ENCODE data around the gene ZSCAN12. TPM values are rescaled to one million over a fixed set of nuclear protein-coding genes. Genes with fewer than 3 reads are reported as not detected.

Gene ZSCAN12
- total RNA-seq, 2 experiments from 2014 or later, result 6.9 to 7.6 TPM

DNA sequence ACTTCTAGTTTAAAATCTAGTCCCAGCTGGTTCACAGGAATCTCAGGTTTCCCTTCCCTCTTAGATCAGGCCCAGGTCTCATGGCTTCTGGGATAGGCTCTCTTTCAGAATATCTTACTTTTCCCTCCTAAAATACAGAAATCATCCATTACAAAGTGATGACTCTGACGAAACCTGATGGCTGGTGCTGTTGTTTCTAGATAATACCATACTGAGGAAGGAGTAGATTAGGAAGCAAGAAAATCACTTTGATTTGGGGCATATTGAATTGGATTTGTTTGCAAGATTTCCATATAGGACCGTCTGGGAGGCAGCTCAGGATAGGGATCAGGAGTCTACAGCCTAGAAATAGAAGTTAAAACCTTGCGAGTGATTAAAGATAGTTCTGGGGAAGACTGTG lies 46.2 kb downstream of the ZSCAN12 start:
- intact Hi-C loops (cut with DNase I, micrococcal nuclease), result loop anchor here in 1 of 2 experiments (5.0 kb wide), 1 partner anchor 536 kb away; a partner anchor contains a TSS
- DNase-seq (no peak), ATAC-seq (no peak)
- H3K27ac Mint-ChIP-seq, result no peak overlapping the region
- peaks cover 27% of the 10 kb centered on the region for H3K4me1 Mint-ChIP-seq
- peaks cover 2% of the 10 kb centered on the region for H3K36me3 Mint-ChIP-seq (ENCODE audit: low read depth)
- H3K4me3 Mint-ChIP-seq, result no peak overlapping the region
- no peaks in the 10 kb centered on the region for H3K9me3 Mint-ChIP-seq (ENCODE audit: low read depth)
- ChIA-PET CTCF (no interaction called here), POLR2A (no interaction called here)
- no peaks in the 10 kb centered on the region for H3K27me3 Mint-ChIP-seq

DNA sequence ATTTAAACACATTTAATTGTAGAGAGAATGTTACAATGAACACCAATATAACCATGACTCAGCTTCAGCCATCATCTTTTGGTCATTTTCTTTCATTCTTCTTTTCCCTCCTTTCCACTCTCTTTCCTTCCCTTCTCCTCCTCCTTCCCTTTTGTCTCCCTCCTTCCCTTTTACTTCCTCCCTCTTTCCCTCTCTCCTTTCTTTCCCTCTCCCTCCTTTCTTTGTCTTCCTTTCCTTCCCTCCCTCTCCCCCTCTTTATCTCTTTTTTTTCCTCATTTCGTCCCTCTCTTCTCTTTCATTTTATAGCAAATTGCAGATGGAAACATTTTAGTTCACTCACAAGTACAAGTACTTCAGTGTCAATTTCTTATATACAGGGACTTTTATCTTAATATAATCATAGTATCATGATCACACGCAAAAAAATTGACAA lies 48.0 kb downstream of the ZSCAN12 start:
- ChIA-PET POLR2A (interaction anchor here (0.7 kb wide), 1 partner anchor 218 kb away, joined by 3 read pairs; no protein-coding TSS in a partner anchor), CTCF (interaction anchor here (0.6 to 1.0 kb wide), 2 partner anchors 14 to 209 kb away, joined by 3 read pairs; no protein-coding TSS in a partner anchor)
- Mint-ChIP-seq H3K27ac (no peak overlapping the region), H3K36me3 (ENCODE audit: low read depth) (peaks cover 2% of the 10 kb centered on the region), H3K4me3 (peak overlapping the region; percentile 96), H3K9me3 (ENCODE audit: low read depth) (no peaks in the 10 kb centered on the region), H3K4me1 (peaks cover 27% of the 10 kb centered on the region), H3K27me3 (peaks cover 6% of the 10 kb centered on the region)
- DNase-seq (no peak), ATAC-seq (no peak)
- intact Hi-C loops (cut with DNase I, micrococcal nuclease), result loop anchor here in 1 of 2 experiments (2.0 to 5.0 kb wide), 4 partner anchors 85 to 534 kb away; partner anchors contain the start of genes ZKSCAN4 and ZSCAN26

DNA sequence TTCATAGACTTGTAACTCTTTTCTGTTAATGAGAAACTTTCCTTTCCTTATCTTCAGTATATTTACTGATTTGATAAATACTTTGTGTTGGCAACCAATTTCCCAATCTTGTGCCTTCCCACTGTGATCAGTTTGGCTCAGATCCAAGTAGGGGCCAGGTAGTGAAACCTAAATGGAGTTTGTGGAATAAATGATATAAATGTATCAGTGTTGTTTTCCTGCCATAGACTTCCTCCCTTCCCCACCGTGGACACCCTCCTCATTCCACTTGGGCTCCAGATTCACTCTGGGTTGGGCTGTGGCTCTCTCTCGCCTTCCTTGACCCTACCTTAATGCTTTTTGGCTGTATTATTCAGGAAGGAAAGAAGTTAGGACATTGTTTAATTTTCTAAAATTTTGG lies 48.5 kb downstream of the ZSCAN12 start:
- H3K27ac Mint-ChIP-seq, result no peak overlapping the region
- H3K9me3 Mint-ChIP-seq (ENCODE audit: low read depth), result no peaks in the 10 kb centered on the region
- H3K27me3 Mint-ChIP-seq, result peaks cover 7% of the 10 kb centered on the region
- peak overlapping the region; percentile 96 for H3K4me3 Mint-ChIP-seq
- intact Hi-C loops (cut with DNase I, micrococcal nuclease), result loop anchor here in 1 of 2 experiments (2.0 to 5.0 kb wide), 4 partner anchors 84 to 534 kb away; partner anchors contain the start of genes ZKSCAN4 and ZSCAN26
- no peak for ATAC-seq
- H3K36me3 Mint-ChIP-seq (ENCODE audit: low read depth), result peaks cover 2% of the 10 kb centered on the region
- DNase-seq, result no peak
- ChIA-PET CTCF (interaction anchor here (0.6 to 1.0 kb wide), 3 partner anchors 12 to 209 kb away, joined by 3 read pairs; no protein-coding TSS in a partner anchor), POLR2A (interaction anchor here (0.7 kb wide), 1 partner anchor 217 kb away, joined by 3 read pairs; no protein-coding TSS in a partner anchor)
- peaks cover 27% of the 10 kb centered on the region for H3K4me1 Mint-ChIP-seq

DNA sequence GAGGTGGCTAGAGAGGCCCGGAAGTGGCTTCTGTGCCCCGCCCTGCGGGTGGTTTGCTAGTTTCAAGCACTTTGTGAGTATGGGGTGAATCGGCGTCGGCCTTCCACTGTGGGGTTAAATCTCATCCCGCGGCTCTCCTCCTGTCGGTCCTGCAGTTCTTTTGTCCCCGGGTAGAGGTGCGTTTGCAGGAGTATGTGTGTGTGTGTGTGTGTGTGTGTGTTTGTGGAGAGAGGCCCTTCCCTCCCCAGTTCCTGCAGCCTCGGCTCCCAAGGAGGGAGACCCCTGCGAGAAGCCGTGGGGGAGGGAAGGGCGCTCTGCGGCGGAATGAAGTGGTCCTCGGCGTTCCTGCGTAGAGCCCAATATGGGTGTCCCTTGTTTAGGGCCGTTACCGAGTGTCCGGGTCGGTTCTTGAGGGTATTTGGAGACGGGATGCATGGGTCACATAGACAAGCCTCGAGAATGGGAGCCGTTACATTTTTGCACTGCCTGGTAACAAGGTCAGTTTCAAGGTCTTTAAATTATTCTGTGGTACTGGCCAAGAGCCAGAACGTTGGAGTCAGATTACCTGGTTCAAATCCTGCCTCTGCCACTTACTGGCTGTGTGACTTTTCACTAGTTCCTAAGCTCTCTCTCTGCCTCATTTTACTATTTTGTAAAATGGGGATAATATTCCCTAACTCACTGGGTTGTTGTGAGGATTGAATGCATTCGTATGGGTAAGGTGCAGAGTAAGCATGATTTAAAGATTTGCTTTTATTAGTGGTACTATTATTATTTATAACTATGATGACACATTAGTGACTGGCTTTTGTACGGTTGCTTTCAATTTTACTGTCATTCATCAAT lies 49.4 kb downstream of the ZSCAN12 start, which contains the start of gene ZKSCAN3:
ZKSCAN3 (plus strand) TSS at position 56 of the 846 bp plus-strand sequence. CDS start 9,640 bp downstream, outside the sequence.
- ATAC-seq (peak; percentile 100), DNase-seq (peak; percentile 94)
- Mint-ChIP-seq H3K36me3 (ENCODE audit: low read depth) (peaks cover 2% of the 10 kb centered on the region), H3K9me3 (ENCODE audit: low read depth) (no peaks in the 10 kb centered on the region), H3K27me3 (peaks cover 7% of the 10 kb centered on the region), H3K4me1 (peaks cover 22% of the 10 kb centered on the region), H3K27ac (peak within 1 kb of the TSS; percentile 93), H3K4me3 (peak within 1 kb of the TSS; percentile 96)
- ChIA-PET CTCF (interaction anchor here (0.7 to 1.1 kb wide), 4 partner anchors 11 to 580 kb away, joined by 3 to 4 read pairs (median 3); partner anchors contain the start of gene ZSCAN31), POLR2A (interaction anchor here (1.0 kb wide), 1 partner anchor 209 kb away, joined by 5 read pairs; the partner anchor contains the start of gene ZKSCAN8)
- intact Hi-C loops (cut with DNase I, micrococcal nuclease), result loop anchor here (1.0 to 5.0 kb wide), 9 partner anchors 14 to 533 kb away; partner anchors contain the start of genes ZKSCAN4 (in 2 of the 2), ZSCAN26 (in 2 of the 2), ZSCAN31 (in 2 of the 2) and ZSCAN12 (in 1 of the 2)

DNA sequence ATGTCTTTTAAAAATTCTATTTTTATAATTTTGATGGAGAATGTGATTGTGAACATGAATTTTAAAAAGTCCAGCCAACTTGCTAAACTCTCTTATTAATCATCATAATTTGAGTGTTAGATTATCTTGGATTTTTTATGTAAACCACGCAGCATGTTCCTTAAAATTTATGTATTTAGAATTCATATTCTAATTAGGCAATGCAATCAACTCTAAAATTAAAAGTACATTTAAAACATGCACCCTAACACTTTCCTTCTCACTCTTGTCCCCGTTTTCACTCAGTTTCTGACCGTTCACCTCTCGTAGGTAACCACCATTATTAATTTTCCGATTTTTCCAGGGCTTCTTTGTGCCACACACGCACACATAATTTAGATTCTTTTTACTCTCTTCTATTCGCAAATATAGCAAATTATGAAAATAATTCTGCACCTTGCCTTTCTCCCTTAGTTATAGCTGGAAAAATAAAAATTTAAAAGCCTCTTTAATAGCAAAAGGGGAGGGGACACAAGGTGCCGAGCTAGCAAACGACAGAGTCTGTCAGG lies 50.1 kb downstream of the ZSCAN12 start:
- ChIA-PET CTCF (interaction anchor here (0.9 to 1.1 kb wide), 3 partner anchors 14 to 579 kb away, joined by 3 to 4 read pairs (median 3); partner anchors contain the start of gene ZSCAN31), POLR2A (interaction anchor here (1.0 kb wide), 1 partner anchor 208 kb away, joined by 5 read pairs; the partner anchor contains the start of gene ZKSCAN8)
- Mint-ChIP-seq H3K27me3 (peaks cover 8% of the 10 kb centered on the region), H3K4me1 (peaks cover 22% of the 10 kb centered on the region), H3K9me3 (ENCODE audit: low read depth) (no peaks in the 10 kb centered on the region), H3K4me3 (peak overlapping the region; percentile 96), H3K27ac (peak overlapping the region; percentile 93), H3K36me3 (ENCODE audit: low read depth) (peaks cover 2% of the 10 kb centered on the region)
- intact Hi-C loops (cut with DNase I, micrococcal nuclease), result loop anchor here (1.0 to 5.0 kb wide), 6 partner anchors 13 to 268 kb away; partner anchors contain the start of genes ZSCAN31 (in 2 of the 2), ZKSCAN4 (in 1 of the 2), ZSCAN12 (in 1 of the 2) and ZSCAN16 (in 1 of the 2)
- DNase-seq, result no peak
- peak; percentile 5 for ATAC-seq

DNA sequence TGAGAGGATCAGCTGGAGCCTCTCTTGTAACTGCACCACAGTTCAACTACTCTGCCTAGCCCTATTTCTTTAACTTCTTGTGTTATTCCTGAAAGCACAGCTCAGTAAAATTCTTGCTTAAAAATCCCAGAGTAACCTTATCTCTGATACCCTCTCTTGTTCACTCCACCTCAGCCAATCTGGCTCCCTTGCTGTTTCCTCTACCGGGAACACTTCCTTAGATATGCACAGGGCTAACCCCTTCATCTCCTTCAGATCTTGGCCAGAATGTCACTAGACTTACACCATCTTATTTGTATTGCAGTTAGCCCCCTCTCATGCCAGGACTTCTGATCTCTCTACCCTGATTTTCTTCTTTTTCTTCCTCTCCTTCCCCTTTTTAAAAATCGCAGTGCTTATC lies 52.4 kb downstream of the ZSCAN12 start:
- ChIA-PET CTCF (no interaction called here), POLR2A (no interaction called here)
- H3K27me3 Mint-ChIP-seq, result peaks cover 11% of the 10 kb centered on the region
- H3K9me3 Mint-ChIP-seq (ENCODE audit: low read depth), result no peaks in the 10 kb centered on the region
- intact Hi-C loops (cut with DNase I, micrococcal nuclease), result loop anchor here in 1 of 2 experiments (5.0 kb wide), 1 partner anchor 95 kb away; the partner anchor contains the start of gene ZKSCAN4
- no peak for DNase-seq
- ATAC-seq, result no peak
- no peak overlapping the region for H3K4me3 Mint-ChIP-seq
- H3K4me1 Mint-ChIP-seq, result peaks cover 19% of the 10 kb centered on the region
- peaks cover 2% of the 10 kb centered on the region for H3K36me3 Mint-ChIP-seq (ENCODE audit: low read depth)
- no peak overlapping the region for H3K27ac Mint-ChIP-seq

DNA sequence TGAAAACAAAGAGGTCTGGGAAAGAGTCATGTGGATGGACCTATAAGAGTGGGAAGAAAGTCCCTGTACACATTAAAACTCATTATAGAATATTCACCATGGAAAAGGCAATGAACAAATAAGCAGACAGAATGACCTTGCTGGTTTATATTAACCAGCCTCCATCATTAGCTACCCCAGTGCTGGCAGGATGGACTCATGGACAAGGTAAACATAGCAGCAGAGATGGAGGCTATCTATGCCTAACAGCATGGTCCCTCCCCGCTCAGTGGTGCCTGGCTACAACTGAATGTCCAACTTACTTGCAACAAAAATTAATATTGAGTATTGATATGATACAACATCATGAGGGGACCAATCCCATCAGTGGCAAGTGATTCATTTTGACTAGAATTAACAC lies 54.3 kb downstream of the ZSCAN12 start:
- Mint-ChIP-seq H3K4me1 (peaks cover 6% of the 10 kb centered on the region), H3K36me3 (ENCODE audit: low read depth) (peaks cover 2% of the 10 kb centered on the region), H3K27ac (no peak overlapping the region), H3K4me3 (no peak overlapping the region), H3K9me3 (ENCODE audit: low read depth) (peaks cover 8% of the 10 kb centered on the region), H3K27me3 (peaks cover 13% of the 10 kb centered on the region)
- ATAC-seq (no peak), DNase-seq (no peak)
- POLR2A ChIA-PET, result no interaction called here
- intact Hi-C loops (cut with DNase I, micrococcal nuclease), result loop anchor here in 1 of 2 experiments (5.0 kb wide), 1 partner anchor 93 kb away; the partner anchor contains the start of gene ZKSCAN4
- CTCF ChIA-PET, result no interaction called here

DNA sequence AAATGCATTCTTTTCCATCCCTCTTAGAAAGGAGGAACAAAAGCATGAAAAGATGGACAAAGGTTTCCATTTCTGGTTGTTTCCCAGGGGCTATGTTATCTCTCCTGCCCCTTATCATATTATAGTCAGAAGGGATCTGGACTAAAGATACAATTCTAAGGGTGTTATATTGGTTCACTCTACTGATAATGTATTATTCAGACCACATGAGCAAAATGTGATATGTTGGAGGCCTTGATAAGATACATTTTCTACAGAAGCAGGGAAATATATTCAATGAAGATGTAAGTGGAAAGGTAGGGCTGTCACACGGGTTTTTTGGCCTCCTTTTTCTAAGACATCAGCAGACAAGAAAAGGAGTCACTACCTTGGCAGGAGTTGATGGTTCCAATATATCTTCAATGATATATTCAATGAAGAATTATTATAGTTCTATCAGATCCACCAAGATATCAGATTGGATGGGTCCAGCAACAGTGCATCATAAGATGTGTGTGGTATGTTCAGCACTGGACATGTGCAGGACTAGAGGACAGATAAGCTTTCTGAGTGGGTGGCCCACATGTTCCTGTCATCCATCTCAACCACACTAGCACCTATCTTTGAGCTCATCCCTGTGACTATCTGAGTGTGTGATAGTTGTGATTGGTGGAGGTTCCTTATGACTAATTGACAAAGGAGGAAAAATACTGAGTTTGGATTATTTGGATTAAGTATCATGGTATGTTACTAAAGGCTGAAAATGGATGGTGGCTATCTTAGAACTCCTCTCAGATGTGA lies 55.5 kb downstream of the ZSCAN12 start:
- Mint-ChIP-seq H3K4me3 (no peak overlapping the region), H3K36me3 (ENCODE audit: low read depth) (no peaks in the 10 kb centered on the region), H3K27me3 (peaks cover 14% of the 10 kb centered on the region), H3K4me1 (peaks cover 3% of the 10 kb centered on the region), H3K9me3 (ENCODE audit: low read depth) (peaks cover 14% of the 10 kb centered on the region), H3K27ac (no peak overlapping the region)
- no peak for DNase-seq
- ChIA-PET CTCF (interaction anchor here (0.6 kb wide), 1 partner anchor 153 kb away, joined by 3 read pairs; no protein-coding TSS in a partner anchor), POLR2A (no interaction called here)
- intact Hi-C loops (cut with DNase I, micrococcal nuclease), result no loop called here
- no peak for ATAC-seq

DNA sequence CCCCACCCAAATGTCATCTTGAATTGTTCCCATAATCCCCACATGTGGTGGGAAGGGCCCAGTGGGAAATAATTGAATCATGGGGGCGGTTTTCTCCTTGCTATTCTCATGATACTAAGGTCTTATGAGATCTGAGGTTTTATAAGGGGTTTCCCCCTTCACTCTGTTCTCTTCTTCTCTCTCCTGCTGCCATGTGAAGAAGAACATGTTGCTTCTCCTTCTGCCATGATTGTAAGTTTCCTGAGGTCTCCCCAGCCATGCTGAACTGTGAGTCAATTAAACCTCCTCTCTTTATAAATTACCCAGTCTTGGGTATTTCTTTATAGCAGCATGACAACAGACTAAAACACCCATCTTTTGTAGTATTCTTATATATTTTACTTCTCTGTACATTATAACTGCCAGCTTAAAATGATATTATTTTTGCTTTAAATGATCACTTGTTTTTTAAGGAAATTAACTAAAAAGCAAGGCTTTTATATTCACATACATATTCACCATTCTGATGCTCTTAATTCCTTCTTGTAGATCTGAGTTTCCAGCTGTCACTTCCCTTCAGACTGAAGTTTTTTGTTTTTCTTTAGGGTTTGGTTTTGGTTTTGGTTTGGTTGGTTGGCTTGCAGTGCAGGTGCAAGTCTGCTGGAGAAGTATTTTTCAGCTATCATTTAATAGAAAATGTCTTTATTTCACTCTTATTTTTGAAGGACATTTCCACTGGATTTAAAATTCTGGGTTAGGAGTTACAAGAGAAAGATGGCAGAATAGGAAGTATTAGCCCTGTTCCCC lies 59.0 kb downstream of the ZSCAN12 start:
- ATAC-seq (no peak), DNase-seq (no peak)
- ChIA-PET CTCF (no interaction called here), POLR2A (no interaction called here)
- Mint-ChIP-seq H3K4me3 (no peak overlapping the region), H3K27ac (no peak overlapping the region), H3K4me1 (peaks cover 3% of the 10 kb centered on the region), H3K9me3 (ENCODE audit: low read depth) (peaks cover 14% of the 10 kb centered on the region), H3K36me3 (ENCODE audit: low read depth) (no peaks in the 10 kb centered on the region), H3K27me3 (peaks cover 7% of the 10 kb centered on the region)
- intact Hi-C loops (cut with DNase I, micrococcal nuclease), result no loop called here

DNA sequence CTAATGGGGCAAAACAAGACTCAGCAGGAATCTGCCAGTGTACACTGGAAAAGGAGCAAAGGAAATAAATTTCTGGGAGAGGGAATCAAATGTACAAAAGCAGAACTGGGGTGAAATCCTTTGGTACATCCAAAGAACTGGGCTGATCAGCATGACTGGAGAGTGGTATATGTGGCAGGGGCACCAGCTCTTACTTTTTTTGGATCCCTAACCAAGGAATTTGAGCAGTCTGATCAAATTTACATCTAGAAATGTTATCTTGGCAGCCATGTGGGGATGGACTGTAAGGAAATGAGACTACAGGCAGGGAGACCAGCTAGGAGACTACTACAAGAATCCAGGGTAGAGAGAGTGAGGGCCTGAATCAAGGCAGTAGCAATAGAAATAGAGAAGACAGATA lies 62.4 kb downstream of the ZSCAN12 start:
- ChIA-PET CTCF (interaction anchor here (2.8 kb wide), 1 partner anchor 18 kb away, joined by 13 read pairs; no protein-coding TSS in a partner anchor), POLR2A (interaction anchor here (1.1 kb wide), 1 partner anchor 246 kb away, joined by 4 read pairs; no protein-coding TSS in a partner anchor)
- intact Hi-C loops (cut with DNase I, micrococcal nuclease), result loop anchor here (2.0 to 5.0 kb wide), 4 partner anchors 106 to 255 kb away; partner anchors contain the start of genes ZNF165 (in 1 of the 2) and ZSCAN23 (in 1 of the 2)
- Mint-ChIP-seq H3K9me3 (ENCODE audit: low read depth) (peaks cover 14% of the 10 kb centered on the region), H3K36me3 (ENCODE audit: low read depth) (no peaks in the 10 kb centered on the region), H3K4me3 (no peak overlapping the region), H3K27me3 (peaks cover 3% of the 10 kb centered on the region), H3K27ac (no peak overlapping the region), H3K4me1 (peaks cover 7% of the 10 kb centered on the region)
- no peak for DNase-seq
- no peak for ATAC-seq

Data from activated CD4-positive, alpha-beta T cell treated with anti-CD3 and anti-CD28 coated beads for 36 hours (primary cell).